H9 (cell line): ENCODE measurements around the gene IL5. TPM values are rescaled to one million over a fixed set of nuclear protein-coding genes. Genes with fewer than 3 reads are reported as not detected.

Source experiments
- DNase-seq: peaks from one replicate; pipeline ENCODE4 v3.0.0-alpha.2; 2017
- H2AFZ ChIP-seq: one replicate; pipeline ENCODE4 v1.6.1; 2013; ENCODE audit warnings: mild to moderate bottlenecking, low read length, control low read depth, moderate library complexity
- H2AK5ac ChIP-seq: 2 replicates; pipeline ENCODE4 v1.6.1; 2013; ENCODE audit warnings: low read length, control low read depth, mixed read lengths; ENCODE audit not compliant: insufficient read length
- H2BK120ac ChIP-seq: one replicate; pipeline ENCODE4 v1.6.1; 2013; ENCODE audit warnings: low read depth, mild to moderate bottlenecking, low read length, control low read depth, inconsistent platforms; ENCODE audit not compliant: poor library complexity, severe bottlenecking
- H2BK12ac ChIP-seq: 2 replicates; pipeline ENCODE4 v1.6.1; 2013; ENCODE audit warnings: low read length, control low read depth, mixed read lengths, low read depth; ENCODE audit not compliant: insufficient read length
- H2BK15ac ChIP-seq: 2 replicates; pipeline ENCODE4 v1.6.1; 2013; ENCODE audit warnings: low read depth, low read length, control low read depth
- H2BK20ac ChIP-seq: one replicate; pipeline ENCODE4 v1.6.1; 2013; ENCODE audit warnings: low read depth, mild to moderate bottlenecking, low read length, control low read depth, inconsistent platforms; ENCODE audit not compliant: poor library complexity, severe bottlenecking
- H2BK5ac ChIP-seq: 2 replicates; pipeline ENCODE4 v1.6.1; 2013; ENCODE audit warnings: low read length, control low read depth, mixed read lengths; ENCODE audit not compliant: insufficient read length
- H3K14ac ChIP-seq: 2 replicates; pipeline ENCODE4 v1.6.1; 2013; ENCODE audit warnings: low read length, control low read depth; ENCODE audit not compliant: insufficient read depth
- H3K18ac ChIP-seq: 2 replicates; pipeline ENCODE4 v1.6.1; 2013; ENCODE audit warnings: low read depth, mild to moderate bottlenecking, mixed read lengths, low read length, control low read depth; ENCODE audit not compliant: insufficient read length
- H3K23ac ChIP-seq: 2 replicates; pipeline ENCODE4 v1.6.1; 2013; ENCODE audit warnings: low read length, control low read depth, mixed read lengths, low read depth; ENCODE audit not compliant: insufficient read length
- H3K23me2 ChIP-seq: 2 replicates; pipeline ENCODE4 v1.6.1; 2013; ENCODE audit warnings: low read depth, mild to moderate bottlenecking, mixed read lengths, low read length, control low read depth; ENCODE audit not compliant: insufficient read length, poor library complexity, severe bottlenecking
- H3K27ac ChIP-seq: 2 replicates; pipeline ENCODE4 v1.5.1; 2013; ENCODE audit warnings: low read length, control low read depth, mixed read lengths, low read depth; ENCODE audit not compliant: insufficient read length
- H3K27me3 ChIP-seq: 2 replicates; pipeline ENCODE4 v1.6.1; 2013; ENCODE audit warnings: low read length, control low read depth, inconsistent platforms; ENCODE audit not compliant: insufficient read depth
- H3K4ac ChIP-seq: 2 replicates; pipeline ENCODE4 v1.6.1; 2013; ENCODE audit warnings: low read depth, mild to moderate bottlenecking, control low read depth, inconsistent platforms, low read length, moderate library complexity
- H3K4me1 ChIP-seq: 2 replicates; pipeline ENCODE4 v1.6.1; 2013; ENCODE audit warnings: low read length, control low read depth, inconsistent platforms; ENCODE audit not compliant: insufficient read depth
- H3K4me2 ChIP-seq: 2 replicates; pipeline ENCODE4 v1.6.1; 2013; ENCODE audit warnings: low read length, control low read depth, mixed read lengths; ENCODE audit not compliant: insufficient read length, insufficient read depth
- H3K56ac ChIP-seq: 2 replicates; pipeline ENCODE4 v1.6.1; 2013; ENCODE audit warnings: low read depth, mild to moderate bottlenecking, mixed read lengths, low read length, control low read depth; ENCODE audit not compliant: insufficient read length
- H3K79me1 ChIP-seq: 2 replicates; pipeline ENCODE4 v1.6.1; 2013; ENCODE audit warnings: low read depth, mild to moderate bottlenecking, moderate library complexity, low read length, control low read depth, inconsistent platforms; ENCODE audit not compliant: insufficient read depth, poor library complexity, severe bottlenecking
- H3K79me2 ChIP-seq: 2 replicates; pipeline ENCODE4 v1.6.1; 2013; ENCODE audit warnings: low read length, control low read depth, inconsistent platforms; ENCODE audit not compliant: insufficient read depth
- H3K9ac ChIP-seq: 2 replicates; pipeline ENCODE4 v1.6.1; 2013; ENCODE audit warnings: low read length, control low read depth, mixed read lengths; ENCODE audit not compliant: insufficient read length; ENCODE audit errors: extremely low read depth
- H3K9me3 ChIP-seq: one replicate; pipeline ENCODE4 v1.6.1; 2013; ENCODE audit warnings: low read depth, low read length, inconsistent platforms; ENCODE audit not compliant: control insufficient read depth
- H3T11ph ChIP-seq: one replicate; pipeline ENCODE4 v1.6.1; 2013; ENCODE audit warnings: mild to moderate bottlenecking, low read length, control low read depth, inconsistent platforms
- H4K20me1 ChIP-seq: one replicate; pipeline ENCODE4 v1.6.1; 2013; ENCODE audit not compliant: control insufficient read depth, insufficient read length, insufficient read depth
- H4K5ac ChIP-seq: 2 replicates; pipeline ENCODE4 v1.6.1; 2013; ENCODE audit warnings: low read depth, mild to moderate bottlenecking, mixed read lengths, low read length, control low read depth; ENCODE audit not compliant: insufficient read length
- H4K8ac ChIP-seq: replicated peaks from 2 replicates; pipeline ENCODE4 v1.6.1; 2013; ENCODE audit warnings: low read length, control low read depth, mixed read lengths, low read depth; ENCODE audit not compliant: insufficient read length
- H4K91ac ChIP-seq: 2 replicates; pipeline ENCODE4 v1.6.1; 2013; ENCODE audit warnings: low read depth, mild to moderate bottlenecking, moderate library complexity, mixed read lengths, low read length, control low read depth; ENCODE audit not compliant: insufficient read length
- H3K27ac Mint-ChIP-seq, 3 experiments: 2 replicates in 2 of 3; 3 replicates in 1 of 3; pipeline ENCODE4 v1.8.0; 2020 to 2021; ENCODE audit warnings: mixed read lengths in 3 of 3, mild to moderate bottlenecking in 1 of 3, moderate library complexity in 1 of 3
- H3K27me3 Mint-ChIP-seq: 2 replicates; pipeline ENCODE4 v1.8.0; 2021; ENCODE audit warnings: low read depth, mild to moderate bottlenecking, moderate library complexity, mixed read lengths
- H3K36me3 Mint-ChIP-seq, 3 experiments: 2 replicates in 2 of 3; 3 replicates in 1 of 3; pipeline ENCODE4 v1.8.0; 2020 to 2021; ENCODE audit warnings: low read depth in 3 of 3, mixed read lengths in 3 of 3; ENCODE audit not compliant: insufficient read depth in 1 of 3
- H3K4me1 Mint-ChIP-seq, 2 experiments: 2 replicates each; pipeline ENCODE4 v1.8.0; 2020; ENCODE audit warnings: mixed read lengths in 2 of 2
- H3K4me3 Mint-ChIP-seq, 2 experiments: 2 replicates in 1 of 2; 3 replicates in 1 of 2; pipeline ENCODE4 v1.8.0; 2020 to 2021; ENCODE audit warnings: mild to moderate bottlenecking in 2 of 2, mixed read lengths in 2 of 2, moderate library complexity in 1 of 2
- H3K9me3 Mint-ChIP-seq, 2 experiments: 2 replicates in 1 of 2; 3 replicates in 1 of 2; pipeline ENCODE4 v1.8.0; 2020; ENCODE audit warnings: mild to moderate bottlenecking in 2 of 2, mixed read lengths in 2 of 2, moderate library complexity in 1 of 2
- CTCF ChIP-seq: fragments of 200-600 bp; sonication (generic); conservative IDR thresholded peaks from 3 replicates; pipeline ENCODE4 v1.8.0; 2021; ENCODE audit warnings: antibody characterized with exemption, mild to moderate bottlenecking
- WGBS: extraction: QIAGEN DNeasy Blood & Tissue Kit; methylation state at CpG from one replicate; pipeline ENCODE4 v1.1.7; 2013; ENCODE audit warnings: missing lambda C conversion rate, low lambda C conversion rate, mixed read lengths; ENCODE audit not compliant: insufficient read length; ENCODE audit errors: extremely low coverage; 5-methylcytosine and 5-hydroxymethylcytosine counted together
- total RNA-seq: library from RNA; stranded (reverse); gene quantifications from 2 replicates; pipeline ENCODE4 v1.2.1, GENCODE V29; 2021

IL5 gene
- total RNA-seq, 1 experiment from 2014 or later, result not detected

GRCh38 chr5:132528021-132528420 is 15.3 kb downstream of the IL5 start:
- no peaks in the 10 kb centered on the region for H3K9me3 ChIP-seq
- no peaks in the 10 kb centered on the region for H4K20me1 ChIP-seq
- H3K79me2 ChIP-seq, result no peaks in the 10 kb centered on the region
- no peak overlapping the region for H2BK120ac ChIP-seq
- Mint-ChIP-seq H3K9me3 (no peaks in the 10 kb centered on the region), H3K36me3 (no peaks in the 10 kb centered on the region), H3K4me1 (peaks cover 0 to 2% of the 10 kb centered on the region in 2 experiments; a peak in 2 of 4 replicates), H3K4me3 (no peak overlapping the region), H3K27ac (no peak overlapping the region), H3K27me3 (peaks cover 14% of the 10 kb centered on the region)
- no peak overlapping the region for H3K27ac ChIP-seq
- no peaks in the 10 kb centered on the region for H3K23me2 ChIP-seq
- no peak overlapping the region for H3K23ac ChIP-seq
- no peak overlapping the region for H2BK5ac ChIP-seq
- no peak overlapping the region for H3K18ac ChIP-seq
- H3K79me1 ChIP-seq, result no peaks in the 10 kb centered on the region
- H4K5ac ChIP-seq, result no peak overlapping the region
- no peak overlapping the region for H3K4ac ChIP-seq
- H2BK15ac ChIP-seq, result no peak overlapping the region
- no peaks in the 10 kb centered on the region for H3K27me3 ChIP-seq
- no peak overlapping the region for H2BK20ac ChIP-seq
- H3K9ac ChIP-seq, result no peak overlapping the region
- no peak for TF ChIP-seq CTCF
- no peak overlapping the region for H2AK5ac ChIP-seq
- no peak overlapping the region for H3K4me2 ChIP-seq
- no peak for DNase-seq
- no CpG with 5 or more reads among the region's 2 CpGs for WGBS
- no peak overlapping the region for H3K56ac ChIP-seq
- no peak overlapping the region for H3T11ph ChIP-seq
- no peak overlapping the region for H2BK12ac ChIP-seq
- H4K8ac ChIP-seq, result no peak overlapping the region
- no peak overlapping the region for H2AFZ ChIP-seq
- no peaks in the 10 kb centered on the region for H3K4me1 ChIP-seq
- no peak overlapping the region for H3K14ac ChIP-seq
- H4K91ac ChIP-seq, result no peak overlapping the region
